Endothelial cell of umbilical vein (primary cell): ENCODE measurements around the gene RNASET2. TPM values are rescaled to one million over a fixed set of nuclear protein-coding genes. Genes with fewer than 3 reads are reported as not detected.

Experiments used
- BruUV-seq: library from RNA; stranded (reverse); fragments of 400-500 nt; replicated peaks from 2 replicates; lab custom pipeline; 2021; lab: Mats Ljungman, UMichigan
- CTCF ChIA-PET: fragments of 300-600, 350-600 bp; sonication (Branson Sonifier 250); formaldehyde crosslinking; loops from one replicate; lab custom pipeline; 2021; ENCODE audit warnings: antibody characterized with exemption, inconsistent platforms; lab: Charles Lee
- POLR2A ChIA-PET: fragments of 300-600, 350-600 bp; sonication (Branson Sonifier 250); formaldehyde crosslinking; loops from one replicate; lab custom pipeline; 2021; ENCODE audit warnings: antibody characterized with exemption, inconsistent platforms; lab: Charles Lee
- DNase-seq: peaks from one replicate; pipeline ENCODE4 v3.0.0-alpha.2; 2011; ENCODE audit warnings: low read depth, low spot score
- FAIRE-seq: peaks from 2 replicates; lab custom pipeline; 2011; peaks lifted over from hg19 to GRCh38; lab: Jason Lieb, UNC
- H2AFZ ChIP-seq: 2 replicates; pipeline ENCODE4 v1.6.0; 2012; ENCODE audit warnings: low read depth, low read length, control low read depth, inconsistent platforms
- H3K27ac ChIP-seq: 2 replicates; pipeline ENCODE4 v1.5.1; 2011; ENCODE audit warnings: low read depth, mild to moderate bottlenecking, control low read depth, low read length, moderate library complexity; ENCODE audit not compliant: insufficient read depth
- H3K27me3 ChIP-seq, 2 experiments: 2 replicates each; pipeline versions ENCODE4 v1.6.0 to v1.6.1; 2011; ENCODE audit warnings: low read length in 2 of 2, mixed read lengths in 1 of 2; ENCODE audit not compliant: control insufficient read depth in 2 of 2, insufficient read depth in 2 of 2
- H3K36me3 ChIP-seq, 2 experiments: 2 replicates in 1 of 2; 3 replicates in 1 of 2; pipeline ENCODE4 v1.5.1; 2011; ENCODE audit warnings: low read length in 2 of 2, mild to moderate bottlenecking in 1 of 2, moderate library complexity in 1 of 2; ENCODE audit not compliant: control insufficient read depth in 2 of 2, insufficient read depth in 2 of 2; ENCODE audit errors: extremely low read depth in 1 of 2
- H3K4me1 ChIP-seq: 3 replicates; pipeline ENCODE4 v1.5.1; 2011; ENCODE audit warnings: mild to moderate bottlenecking, low read length; ENCODE audit not compliant: control insufficient read depth, insufficient read depth; ENCODE audit errors: extremely low read depth
- H3K4me2 ChIP-seq: 2 replicates; pipeline ENCODE4 v1.6.1; 2011; ENCODE audit warnings: low read length, control low read depth, mixed read lengths; ENCODE audit not compliant: insufficient read depth
- H3K4me3 ChIP-seq, 3 experiments: fragments of 200-600 bp in 1 of 3; sonication (generic), shearing (Covaris generic) in 1 of 3; replicated peaks in 1 of 3; 2 replicates each; pipeline ENCODE4 v1.5.1; 2011 to 2016; ENCODE audit warnings: control low read depth in 3 of 3, low read length in 3 of 3, mild to moderate bottlenecking in 2 of 3, inconsistent platforms in 1 of 3, low read depth in 1 of 3, moderate library complexity in 1 of 3; ENCODE audit not compliant: insufficient read depth in 1 of 3
- H3K79me2 ChIP-seq: 2 replicates; pipeline ENCODE4 v1.6.0; 2012; ENCODE audit warnings: low read length, inconsistent platforms; ENCODE audit not compliant: control insufficient read depth, insufficient read depth
- H3K9ac ChIP-seq: replicated peaks from 2 replicates; pipeline ENCODE3; 2011; ENCODE audit warnings: low read length, control low read depth; ENCODE audit not compliant: insufficient read depth; ENCODE audit errors: extremely low read depth
- H3K9me1 ChIP-seq: replicated peaks from 3 replicates; pipeline ENCODE4 v1.6.0; 2011; ENCODE audit warnings: mild to moderate bottlenecking, low read length; ENCODE audit not compliant: control insufficient read depth, insufficient read depth; ENCODE audit errors: extremely low read depth
- H3K9me3 ChIP-seq: replicated peaks from 2 replicates; pipeline ENCODE4 v1.5.1; 2012; ENCODE audit warnings: low read length, inconsistent platforms; ENCODE audit not compliant: control insufficient read depth, insufficient read depth
- H4K20me1 ChIP-seq: replicated peaks from 2 replicates; pipeline ENCODE3; 2011; ENCODE audit warnings: mild to moderate bottlenecking, low read length; ENCODE audit not compliant: control insufficient read depth, insufficient read depth; ENCODE audit errors: extremely low read depth
- EZH2 ChIP-seq: IDR thresholded peaks from 2 replicates; pipeline ENCODE4 v1.6.1; 2012; ENCODE audit warnings: borderline replicate concordance, low read depth, mild to moderate bottlenecking, moderate library complexity, low read length, inconsistent platforms; ENCODE audit not compliant: severe bottlenecking
- GATA2 ChIP-seq: IDR thresholded peaks from 2 replicates; pipeline ENCODE4 v1.7.0; 2011; ENCODE audit warnings: low read depth, mild to moderate bottlenecking, moderate library complexity, mixed read lengths, low read length; ENCODE audit not compliant: insufficient read length, insufficient read depth
- MYC ChIP-seq: IDR thresholded peaks from one replicate; pipeline ENCODE4 v1.6.1; 2011; ENCODE audit warnings: mild to moderate bottlenecking, low read depth, low read length
- POLR2A ChIP-seq: IDR thresholded peaks from 2 replicates; pipeline ENCODE4 v1.6.1; 2012; ENCODE audit warnings: low read depth, mild to moderate bottlenecking, control low read depth, low read length
- dilution Hi-C: fragments of 300-500 bp; cut with MboI; formaldehyde crosslinking; loops from one replicate; pipeline ENCODE4 v1.15.0; 2019; ENCODE audit warnings: low sequenced_read_pairs; ENCODE audit not compliant: extremely low pct_ligation_motif_present
- intact Hi-C: fragments of 100-400 bp; cut with micrococcal nuclease; formaldehyde crosslinking; loops from one replicate; pipeline ENCODE4 v1.10.0; 2022
- polyA plus RNA-seq, 4 experiments: library from polyadenylated mRNA; depleted of rRNA in 3 of 4; stranded (reverse) in 3 of 4; unstranded in 1 of 4; fragments of >200 nt; gene quantifications; 2 replicates each; pipeline versions ENCODE4 v1.2.1 to v1.2.3, GENCODE V29; 2011 to 2012; ENCODE audit warnings: missing spikeins in 1 of 4
- total RNA-seq: library from RNA; stranded (reverse); gene quantifications from 2 replicates; pipeline ENCODE4 v1.2.3, GENCODE V29; 2021
- TF ChIP-seq, protein P1 (sequence below), 2 donors: IDR thresholded peaks; 1 replicate in 1 of 2; 2 replicates in 1 of 2; pipeline ENCODE4 v1.5.1; 2011; ENCODE audit warnings: low read length in 2 of 2, mild to moderate bottlenecking in 2 of 2, moderate library complexity in 2 of 2, control low read depth in 1 of 2, inconsistent platforms in 1 of 2, low read depth in 1 of 2; ENCODE audit not compliant: insufficient read depth in 1 of 2; ENCODE audit errors: extremely low read depth in 1 of 2

Gene RNASET2
- total and polyA plus RNA-seq, 2 donors (not counting 3 experiments of a cell fraction or from before 2014, with no cell fraction given) = 10.7 to 11.4 TPM

DNA sequence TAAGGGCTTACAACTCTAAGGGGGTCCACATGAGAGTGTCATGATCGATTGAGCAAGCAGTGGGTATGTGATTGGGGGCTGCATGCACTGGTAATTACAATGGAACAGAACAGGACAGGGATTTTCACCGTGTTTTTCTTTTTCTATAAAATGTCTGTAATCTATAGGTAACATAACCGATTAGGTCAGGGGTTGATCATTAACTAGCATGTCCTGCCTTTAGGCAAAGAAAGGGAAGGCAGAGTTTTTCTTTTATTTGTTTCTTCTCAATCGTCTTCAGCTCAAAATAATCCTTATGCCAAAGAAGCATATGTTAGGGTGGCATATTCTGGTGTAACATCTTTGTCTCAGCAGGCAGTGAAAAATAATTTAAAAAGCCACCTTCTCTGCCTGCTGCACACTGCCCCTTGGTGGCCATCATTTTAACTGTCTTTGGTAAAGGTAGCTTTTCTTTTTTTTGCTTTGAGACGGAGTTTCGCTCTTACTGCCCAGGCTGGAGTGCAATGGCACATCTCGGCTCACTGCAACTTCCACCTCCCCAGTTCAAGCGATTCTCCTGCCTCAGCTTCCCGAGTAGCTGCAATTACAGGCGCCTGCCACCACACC lies 33.2 kb upstream of the RNASET2 start:
- Histone ChIP-seq H3K4me1 (no peaks in the 10 kb centered on the region), H3K9ac (no peak overlapping the region), H3K27ac (no peak overlapping the region), H3K36me3 (peaks cover 0 to 3% of the 10 kb centered on the region in 2 experiments), H3K9me1 (no peaks in the 10 kb centered on the region), H3K4me3 (no peak overlapping the region), H3K9me3 (no peaks in the 10 kb centered on the region), H2AFZ (no peak overlapping the region), H3K79me2 (peaks cover 54% of the 10 kb centered on the region), H3K4me2 (no peak overlapping the region), H3K27me3 (no peaks in the 10 kb centered on the region), H4K20me1 (no peaks in the 10 kb centered on the region)
- CTCF ChIA-PET = interaction anchor here (0.7 to 3.6 kb wide), 37 partner anchors 10 to 713 kb away, joined by 3 to 84 read pairs (median 7); partner anchors contain the start of genes CEP43 and RNASET2
- intact Hi-C loops (loop anchor here (1.0 to 10.0 kb wide), 4 partner anchors 203 to 282 kb away; no protein-coding TSS in a partner anchor), dilution Hi-C loops (no loop called here)
- BruUV-seq = no TSS peak
- FAIRE-seq = peak; percentile 60
- no peak for TF ChIP-seq EZH2
- no peak for TF ChIP-seq MYC
- TF ChIP-seq, protein P1, sequence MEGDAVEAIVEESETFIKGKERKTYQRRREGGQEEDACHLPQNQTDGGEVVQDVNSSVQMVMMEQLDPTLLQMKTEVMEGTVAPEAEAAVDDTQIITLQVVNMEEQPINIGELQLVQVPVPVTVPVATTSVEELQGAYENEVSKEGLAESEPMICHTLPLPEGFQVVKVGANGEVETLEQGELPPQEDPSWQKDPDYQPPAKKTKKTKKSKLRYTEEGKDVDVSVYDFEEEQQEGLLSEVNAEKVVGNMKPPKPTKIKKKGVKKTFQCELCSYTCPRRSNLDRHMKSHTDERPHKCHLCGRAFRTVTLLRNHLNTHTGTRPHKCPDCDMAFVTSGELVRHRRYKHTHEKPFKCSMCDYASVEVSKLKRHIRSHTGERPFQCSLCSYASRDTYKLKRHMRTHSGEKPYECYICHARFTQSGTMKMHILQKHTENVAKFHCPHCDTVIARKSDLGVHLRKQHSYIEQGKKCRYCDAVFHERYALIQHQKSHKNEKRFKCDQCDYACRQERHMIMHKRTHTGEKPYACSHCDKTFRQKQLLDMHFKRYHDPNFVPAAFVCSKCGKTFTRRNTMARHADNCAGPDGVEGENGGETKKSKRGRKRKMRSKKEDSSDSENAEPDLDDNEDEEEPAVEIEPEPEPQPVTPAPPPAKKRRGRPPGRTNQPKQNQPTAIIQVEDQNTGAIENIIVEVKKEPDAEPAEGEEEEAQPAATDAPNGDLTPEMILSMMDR (IDR thresholded peaks at IDR 0.05; ENCODE audit: extremely low read depth in 1 of 2, insufficient read depth in 1 of 2, low read depth in 1 of 2, low read length in 2 of 2) = peak; percentile 24 to 34
- DNase-seq = peak; percentile 38
- POLR2A ChIA-PET = no interaction called here

DNA sequence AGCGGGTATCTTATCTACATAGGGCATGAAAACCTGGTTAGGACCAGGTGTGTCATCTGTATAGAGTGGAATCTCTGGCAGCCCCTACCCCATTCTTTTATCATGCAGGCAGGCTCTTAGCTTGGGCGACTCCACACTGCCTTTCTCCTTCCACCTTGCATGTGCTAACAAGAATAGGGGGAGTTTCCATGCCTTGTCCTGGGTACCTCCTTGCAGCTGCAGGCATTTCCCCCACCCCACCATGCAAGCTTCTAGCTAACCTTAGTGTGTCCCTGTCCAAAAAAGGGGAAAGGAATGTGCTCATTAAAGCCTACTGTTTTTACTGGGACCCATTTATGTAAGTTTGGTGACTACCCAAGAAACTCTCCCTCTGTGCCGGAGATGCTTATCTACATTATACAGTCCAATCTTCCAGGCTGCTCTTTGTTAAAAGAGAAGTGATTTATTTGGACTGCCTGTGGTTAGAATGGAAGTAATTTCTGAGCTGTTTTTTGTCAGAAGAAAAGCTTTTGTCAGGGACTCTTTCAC lies 32.4 kb upstream of the RNASET2 start:
- ChIA-PET POLR2A (no interaction called here), CTCF (interaction anchor here (1.0 to 3.6 kb wide), 19 partner anchors 11 to 363 kb away, joined by 3 to 84 read pairs (median 7); partner anchors contain the start of gene CEP43)
- Histone ChIP-seq H3K4me1 (no peaks in the 10 kb centered on the region), H3K9me3 (no peaks in the 10 kb centered on the region), H3K79me2 (peaks cover 46% of the 10 kb centered on the region), H3K4me2 (no peak overlapping the region), H3K9me1 (no peaks in the 10 kb centered on the region), H2AFZ (no peak overlapping the region), H3K36me3 (peaks cover 0 to 3% of the 10 kb centered on the region in 2 experiments), H3K9ac (no peak overlapping the region), H3K4me3 (no peak overlapping the region), H3K27me3 (no peaks in the 10 kb centered on the region), H4K20me1 (no peaks in the 10 kb centered on the region), H3K27ac (no peak overlapping the region)
- dilution Hi-C loops = no loop called here
- no peak for FAIRE-seq
- peak; percentile 21 for TF ChIP-seq GATA2
- no peak for TF ChIP-seq POLR2A
- TF ChIP-seq EZH2 = no peak
- no peak for TF ChIP-seq MYC
- TF ChIP-seq, protein P1 (IDR thresholded peaks at IDR 0.05; ENCODE audit: extremely low read depth in 1 of 2, insufficient read depth in 1 of 2, low read depth in 1 of 2, low read length in 2 of 2) = no peak
- intact Hi-C loops = loop anchor here (1.0 kb wide), 3 partner anchors 202 to 281 kb away; no protein-coding TSS in a partner anchor
- BruUV-seq = no TSS peak
- no peak for DNase-seq
